ENCODE results near the gene ERFL. TPM values are rescaled to one million over a fixed set of nuclear protein-coding genes. Genes with fewer than 3 reads are reported as not detected.

Gene ERFL
- total and polyA plus RNA-seq, 2 of the 8 experiments (the other 6 are each of a cell fraction or from before 2014, with no cell fraction given): 0.12 TPM; not detected in 1

DNA sequence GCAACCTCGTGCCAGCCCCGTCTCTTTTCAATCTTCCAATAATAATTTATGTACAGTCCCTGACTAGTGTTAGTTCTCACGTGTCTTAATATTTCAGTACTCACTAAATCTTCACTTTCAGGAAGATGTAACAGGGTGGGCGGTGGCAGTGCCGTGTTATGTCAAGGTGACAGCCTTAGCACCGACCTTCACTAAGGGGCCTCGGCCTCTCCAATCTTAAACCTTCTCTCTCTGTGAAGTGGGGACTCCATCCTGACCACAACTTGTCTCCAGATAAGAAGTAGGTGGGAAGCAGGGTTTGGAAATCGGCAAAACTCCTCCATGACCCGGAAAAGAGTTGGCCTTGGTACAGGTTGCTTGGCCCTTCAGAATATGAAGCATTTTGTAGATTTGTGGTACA, 66.4 kb downstream of the ERFL start (continued):
- TF ChIP-seq, protein P1, sequence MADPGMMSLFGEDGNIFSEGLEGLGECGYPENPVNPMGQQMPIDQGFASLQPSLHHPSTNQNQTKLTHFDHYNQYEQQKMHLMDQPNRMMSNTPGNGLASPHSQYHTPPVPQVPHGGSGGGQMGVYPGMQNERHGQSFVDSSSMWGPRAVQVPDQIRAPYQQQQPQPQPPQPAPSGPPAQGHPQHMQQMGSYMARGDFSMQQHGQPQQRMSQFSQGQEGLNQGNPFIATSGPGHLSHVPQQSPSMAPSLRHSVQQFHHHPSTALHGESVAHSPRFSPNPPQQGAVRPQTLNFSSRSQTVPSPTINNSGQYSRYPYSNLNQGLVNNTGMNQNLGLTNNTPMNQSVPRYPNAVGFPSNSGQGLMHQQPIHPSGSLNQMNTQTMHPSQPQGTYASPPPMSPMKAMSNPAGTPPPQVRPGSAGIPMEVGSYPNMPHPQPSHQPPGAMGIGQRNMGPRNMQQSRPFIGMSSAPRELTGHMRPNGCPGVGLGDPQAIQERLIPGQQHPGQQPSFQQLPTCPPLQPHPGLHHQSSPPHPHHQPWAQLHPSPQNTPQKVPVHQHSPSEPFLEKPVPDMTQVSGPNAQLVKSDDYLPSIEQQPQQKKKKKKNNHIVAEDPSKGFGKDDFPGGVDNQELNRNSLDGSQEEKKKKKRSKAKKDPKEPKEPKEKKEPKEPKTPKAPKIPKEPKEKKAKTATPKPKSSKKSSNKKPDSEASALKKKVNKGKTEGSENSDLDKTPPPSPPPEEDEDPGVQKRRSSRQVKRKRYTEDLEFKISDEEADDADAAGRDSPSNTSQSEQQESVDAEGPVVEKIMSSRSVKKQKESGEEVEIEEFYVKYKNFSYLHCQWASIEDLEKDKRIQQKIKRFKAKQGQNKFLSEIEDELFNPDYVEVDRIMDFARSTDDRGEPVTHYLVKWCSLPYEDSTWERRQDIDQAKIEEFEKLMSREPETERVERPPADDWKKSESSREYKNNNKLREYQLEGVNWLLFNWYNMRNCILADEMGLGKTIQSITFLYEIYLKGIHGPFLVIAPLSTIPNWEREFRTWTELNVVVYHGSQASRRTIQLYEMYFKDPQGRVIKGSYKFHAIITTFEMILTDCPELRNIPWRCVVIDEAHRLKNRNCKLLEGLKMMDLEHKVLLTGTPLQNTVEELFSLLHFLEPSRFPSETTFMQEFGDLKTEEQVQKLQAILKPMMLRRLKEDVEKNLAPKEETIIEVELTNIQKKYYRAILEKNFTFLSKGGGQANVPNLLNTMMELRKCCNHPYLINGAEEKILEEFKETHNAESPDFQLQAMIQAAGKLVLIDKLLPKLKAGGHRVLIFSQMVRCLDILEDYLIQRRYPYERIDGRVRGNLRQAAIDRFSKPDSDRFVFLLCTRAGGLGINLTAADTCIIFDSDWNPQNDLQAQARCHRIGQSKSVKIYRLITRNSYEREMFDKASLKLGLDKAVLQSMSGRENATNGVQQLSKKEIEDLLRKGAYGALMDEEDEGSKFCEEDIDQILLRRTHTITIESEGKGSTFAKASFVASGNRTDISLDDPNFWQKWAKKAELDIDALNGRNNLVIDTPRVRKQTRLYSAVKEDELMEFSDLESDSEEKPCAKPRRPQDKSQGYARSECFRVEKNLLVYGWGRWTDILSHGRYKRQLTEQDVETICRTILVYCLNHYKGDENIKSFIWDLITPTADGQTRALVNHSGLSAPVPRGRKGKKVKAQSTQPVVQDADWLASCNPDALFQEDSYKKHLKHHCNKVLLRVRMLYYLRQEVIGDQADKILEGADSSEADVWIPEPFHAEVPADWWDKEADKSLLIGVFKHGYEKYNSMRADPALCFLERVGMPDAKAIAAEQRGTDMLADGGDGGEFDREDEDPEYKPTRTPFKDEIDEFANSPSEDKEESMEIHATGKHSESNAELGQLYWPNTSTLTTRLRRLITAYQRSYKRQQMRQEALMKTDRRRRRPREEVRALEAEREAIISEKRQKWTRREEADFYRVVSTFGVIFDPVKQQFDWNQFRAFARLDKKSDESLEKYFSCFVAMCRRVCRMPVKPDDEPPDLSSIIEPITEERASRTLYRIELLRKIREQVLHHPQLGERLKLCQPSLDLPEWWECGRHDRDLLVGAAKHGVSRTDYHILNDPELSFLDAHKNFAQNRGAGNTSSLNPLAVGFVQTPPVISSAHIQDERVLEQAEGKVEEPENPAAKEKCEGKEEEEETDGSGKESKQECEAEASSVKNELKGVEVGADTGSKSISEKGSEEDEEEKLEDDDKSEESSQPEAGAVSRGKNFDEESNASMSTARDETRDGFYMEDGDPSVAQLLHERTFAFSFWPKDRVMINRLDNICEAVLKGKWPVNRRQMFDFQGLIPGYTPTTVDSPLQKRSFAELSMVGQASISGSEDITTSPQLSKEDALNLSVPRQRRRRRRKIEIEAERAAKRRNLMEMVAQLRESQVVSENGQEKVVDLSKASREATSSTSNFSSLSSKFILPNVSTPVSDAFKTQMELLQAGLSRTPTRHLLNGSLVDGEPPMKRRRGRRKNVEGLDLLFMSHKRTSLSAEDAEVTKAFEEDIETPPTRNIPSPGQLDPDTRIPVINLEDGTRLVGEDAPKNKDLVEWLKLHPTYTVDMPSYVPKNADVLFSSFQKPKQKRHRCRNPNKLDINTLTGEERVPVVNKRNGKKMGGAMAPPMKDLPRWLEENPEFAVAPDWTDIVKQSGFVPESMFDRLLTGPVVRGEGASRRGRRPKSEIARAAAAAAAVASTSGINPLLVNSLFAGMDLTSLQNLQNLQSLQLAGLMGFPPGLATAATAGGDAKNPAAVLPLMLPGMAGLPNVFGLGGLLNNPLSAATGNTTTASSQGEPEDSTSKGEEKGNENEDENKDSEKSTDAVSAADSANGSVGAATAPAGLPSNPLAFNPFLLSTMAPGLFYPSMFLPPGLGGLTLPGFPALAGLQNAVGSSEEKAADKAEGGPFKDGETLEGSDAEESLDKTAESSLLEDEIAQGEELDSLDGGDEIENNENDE (IDR thresholded peaks at IDR 0.05; ENCODE audit: insufficient replicate concordance, low read length): no peak
- TF ChIP-seq KDM5A (IDR thresholded peaks at IDR 0.05; ENCODE audit: low read length): no peak
- TF ChIP-seq NRF1 (IDR thresholded peaks at IDR 0.05; ENCODE audit: low read depth, low read length): no peak
- no peak for TF ChIP-seq TEAD4 (IDR thresholded peaks at IDR 0.05; ENCODE audit: low read depth, low read length)
- no peak for TF ChIP-seq SP4 (IDR thresholded peaks at IDR 0.05; ENCODE audit: low read length)
- no peak for TF ChIP-seq BACH1 (IDR thresholded peaks at IDR 0.05; ENCODE audit: low read length)
- TF ChIP-seq, protein P2, sequence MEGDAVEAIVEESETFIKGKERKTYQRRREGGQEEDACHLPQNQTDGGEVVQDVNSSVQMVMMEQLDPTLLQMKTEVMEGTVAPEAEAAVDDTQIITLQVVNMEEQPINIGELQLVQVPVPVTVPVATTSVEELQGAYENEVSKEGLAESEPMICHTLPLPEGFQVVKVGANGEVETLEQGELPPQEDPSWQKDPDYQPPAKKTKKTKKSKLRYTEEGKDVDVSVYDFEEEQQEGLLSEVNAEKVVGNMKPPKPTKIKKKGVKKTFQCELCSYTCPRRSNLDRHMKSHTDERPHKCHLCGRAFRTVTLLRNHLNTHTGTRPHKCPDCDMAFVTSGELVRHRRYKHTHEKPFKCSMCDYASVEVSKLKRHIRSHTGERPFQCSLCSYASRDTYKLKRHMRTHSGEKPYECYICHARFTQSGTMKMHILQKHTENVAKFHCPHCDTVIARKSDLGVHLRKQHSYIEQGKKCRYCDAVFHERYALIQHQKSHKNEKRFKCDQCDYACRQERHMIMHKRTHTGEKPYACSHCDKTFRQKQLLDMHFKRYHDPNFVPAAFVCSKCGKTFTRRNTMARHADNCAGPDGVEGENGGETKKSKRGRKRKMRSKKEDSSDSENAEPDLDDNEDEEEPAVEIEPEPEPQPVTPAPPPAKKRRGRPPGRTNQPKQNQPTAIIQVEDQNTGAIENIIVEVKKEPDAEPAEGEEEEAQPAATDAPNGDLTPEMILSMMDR (IDR thresholded peaks at IDR 0.05; ENCODE audit: control extremely low read depth in 1 of 3, insufficient read depth in 1 of 3, low read depth in 1 of 3, low read length in 3 of 3): no peak
- no peak for TF ChIP-seq CHD2 (IDR thresholded peaks at IDR 0.05; ENCODE audit: low read length)
- TF ChIP-seq MAFK (IDR thresholded peaks at IDR 0.05; ENCODE audit: low read depth, low read length): no peak
- TF ChIP-seq EZH2 (IDR thresholded peaks at IDR 0.05; ENCODE audit: low read depth, low read length, severe bottlenecking): no peak

Data from H1 (cell line).